GM21526 (cell line): ENCODE data around the gene SMCO1.
"Not testable (repeated sequence)": the region's sequence is repeated elsewhere in the genome, so short reads cannot be mapped to it uniquely, and the experiment has no call there.

Source experiments
- ATAC-seq: cut with Tn5 transposase; IDR thresholded peaks from one replicate; pipeline ENCODE4 v1.9.1; 2021; ENCODE audit warnings: moderate library complexity; ENCODE audit not compliant: unreplicated experiment, low FRiP score

The SMCO1 gene

GRCh38 chr3:196496183-196496582 lies 19.0 kb downstream of the SMCO1 start:
- ATAC-seq, result no peak

- ATAC-seq, result no peak
Observed at GRCh38 chr3:196493292-196493691, 21.9 kb downstream of the SMCO1 start.

DNA sequence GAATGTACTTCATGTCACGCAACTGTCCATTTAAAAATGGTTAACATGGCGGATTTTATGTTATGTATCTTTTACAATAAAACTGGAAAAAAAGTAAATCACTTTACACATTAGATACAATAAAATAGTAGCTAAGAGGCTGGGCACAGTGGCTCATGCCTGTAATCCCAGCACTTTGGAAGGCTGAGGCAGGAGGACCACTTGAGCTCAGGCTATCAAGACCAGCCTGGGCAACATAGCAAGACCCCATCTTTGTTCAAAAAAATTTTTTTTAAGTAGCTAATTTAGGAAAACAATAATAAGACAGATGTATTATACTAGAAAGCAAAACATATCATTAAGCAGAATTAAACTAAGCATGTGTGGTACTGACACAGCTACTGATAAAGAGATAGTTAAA lies 23.1 kb downstream of the SMCO1 start:
- no peak for ATAC-seq

DNA sequence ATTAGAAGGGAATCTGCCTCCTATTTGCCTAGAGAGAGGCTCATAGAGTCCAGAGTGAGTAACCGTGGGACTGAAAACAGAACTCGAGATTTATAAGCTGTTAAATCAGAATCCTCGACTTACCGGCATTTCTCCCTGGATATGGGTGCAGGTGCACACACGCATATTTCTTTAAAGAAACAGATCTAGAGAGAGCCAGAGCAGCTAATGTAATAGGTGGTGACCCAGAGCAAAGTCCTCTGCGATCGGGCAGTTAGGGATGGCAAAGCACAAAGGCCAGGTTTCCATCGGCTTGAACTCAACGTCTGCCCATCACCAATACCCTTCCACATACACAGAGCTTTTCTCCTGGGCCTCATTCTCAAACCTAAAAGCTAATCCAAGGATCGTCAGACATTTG lies 25.4 kb downstream of the SMCO1 start:
- ATAC-seq, result no peak

DNA sequence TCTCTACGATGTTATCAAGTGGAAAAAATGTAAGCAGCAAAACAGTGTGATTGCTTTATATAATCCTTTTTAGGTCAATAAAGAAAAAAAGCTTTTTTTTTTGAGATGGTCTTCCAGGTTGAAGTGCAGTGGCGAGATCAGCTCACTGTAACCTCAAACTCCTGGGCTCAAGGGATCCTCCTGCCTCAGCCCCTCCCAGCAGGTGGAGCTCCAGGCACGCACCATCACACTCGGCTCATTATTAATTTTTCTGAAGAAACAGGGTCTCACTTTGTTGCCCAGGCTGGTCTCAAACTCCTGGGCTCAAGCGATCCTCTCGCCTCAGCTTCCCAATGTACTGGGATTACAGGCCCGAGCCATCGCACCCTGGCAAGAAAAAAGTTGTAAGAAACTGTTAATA lies 28.9 kb downstream of the SMCO1 start:
- ATAC-seq, result no peak

- no peak for ATAC-seq
Observed at GRCh38 chr3:196477678-196478077, 37.5 kb downstream of the SMCO1 start.

- no peak for ATAC-seq
Observed at GRCh38 chr3:196472286-196472685, 42.9 kb downstream of the SMCO1 start.

DNA sequence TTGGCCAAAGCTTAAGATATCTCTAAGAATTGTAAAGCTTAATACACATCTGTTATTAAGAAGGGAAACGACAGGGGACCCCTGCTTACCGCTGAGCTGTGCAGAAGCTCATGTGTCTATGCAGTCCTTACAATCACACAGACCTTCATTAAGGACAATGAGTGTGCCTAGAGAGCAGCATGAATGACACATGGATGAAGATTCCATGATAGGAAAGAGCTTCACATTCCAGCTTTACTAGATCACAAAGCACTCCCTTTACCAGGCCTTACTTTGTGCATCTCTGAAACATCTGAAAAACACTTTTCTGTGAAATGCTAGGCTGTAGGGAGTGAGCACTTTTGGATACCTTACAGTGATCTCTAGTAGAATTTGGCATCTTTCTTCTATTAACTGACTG lies 43.6 kb downstream of the SMCO1 start:
- no peak for ATAC-seq

DNA sequence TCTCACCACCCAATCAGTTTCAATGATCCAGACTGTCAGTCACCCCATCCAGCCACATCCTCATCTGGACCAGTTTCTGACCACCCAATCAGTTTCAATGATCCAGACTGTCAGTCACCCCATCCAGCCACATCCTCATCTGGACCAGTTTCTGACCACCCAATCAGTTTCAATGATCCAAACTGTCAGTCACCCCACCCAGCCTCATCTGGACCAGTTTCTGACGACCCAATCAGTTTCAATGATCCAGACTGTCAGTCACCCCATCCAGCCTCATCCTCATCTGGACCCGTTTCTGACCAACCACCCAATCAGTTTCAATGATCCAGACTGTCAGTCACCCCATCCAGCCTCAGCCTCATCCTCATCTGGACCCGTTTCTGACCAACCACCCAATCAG lies 45.0 kb downstream of the SMCO1 start:
- ATAC-seq, result not testable (repeated sequence)

DNA sequence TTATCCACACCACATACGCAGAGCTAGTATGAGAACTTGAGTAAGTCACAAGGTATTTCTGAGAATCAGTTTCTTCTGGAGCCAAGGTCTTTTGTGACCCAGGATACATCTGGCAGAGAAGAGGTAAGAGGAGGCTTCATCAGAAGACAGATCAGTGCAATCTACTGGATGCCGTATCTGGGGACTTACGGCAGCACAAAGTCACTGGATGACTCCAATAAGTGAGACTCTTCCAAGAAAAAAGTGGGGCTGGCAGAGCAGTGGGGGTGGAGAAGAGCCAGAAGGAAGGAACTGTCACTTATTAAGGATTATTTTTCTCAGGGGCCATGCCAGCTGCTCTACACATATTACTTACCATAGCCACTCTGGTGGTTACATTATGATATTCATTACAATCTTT lies 51.3 kb downstream of the SMCO1 start:
- ATAC-seq, result no peak

DNA sequence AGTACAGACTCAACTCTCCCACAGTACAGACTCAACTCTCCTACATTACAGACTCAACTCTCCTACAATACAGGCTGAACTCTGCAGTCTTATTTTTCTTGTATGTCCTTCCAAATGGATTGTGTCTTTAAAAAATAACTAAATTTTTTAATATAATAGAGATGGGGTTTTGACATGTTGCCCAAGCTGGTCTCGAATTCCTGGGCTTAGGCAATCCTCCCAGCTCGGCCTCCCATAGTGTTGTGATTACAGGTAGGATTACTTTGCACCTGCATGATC lies 51.7 kb downstream of the SMCO1 start:
- no peak for ATAC-seq

DNA sequence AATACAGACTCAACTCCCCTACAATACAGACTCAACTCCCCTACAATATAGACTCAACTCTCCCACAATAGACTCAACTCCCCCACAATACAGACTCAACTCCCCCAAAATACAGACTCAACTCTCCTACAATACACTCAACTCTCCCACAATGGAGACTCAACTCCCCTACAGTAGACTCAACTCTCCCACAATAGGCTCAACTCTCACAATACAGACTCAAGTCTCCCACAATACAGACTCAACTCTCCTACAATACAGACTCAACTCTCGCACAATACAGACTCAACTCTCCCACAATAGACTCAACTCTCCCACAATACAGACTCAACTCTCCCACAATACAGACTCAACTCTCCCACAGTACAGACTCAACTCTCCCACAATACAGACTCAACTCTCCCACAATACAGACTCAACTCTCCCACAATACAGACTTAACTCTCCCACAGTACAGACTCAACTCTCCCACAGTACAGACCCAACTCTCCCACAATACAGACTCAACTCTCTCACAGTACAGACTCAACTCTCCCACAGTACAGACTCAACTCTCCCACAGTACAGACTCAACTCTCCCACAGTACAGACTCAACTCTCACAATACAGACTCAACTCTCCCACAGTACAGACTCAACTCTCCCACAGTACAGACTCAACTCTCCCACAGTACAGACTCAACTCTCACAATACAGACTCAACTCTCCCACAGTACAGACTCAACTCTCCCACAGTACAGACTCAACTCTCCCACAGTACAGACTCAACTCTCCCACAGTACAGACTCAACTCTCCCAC lies 52.3 kb downstream of the SMCO1 start:
- ATAC-seq, result not testable (repeated sequence)

GRCh38 chr3:196458063-196458462 lies 57.1 kb downstream of the SMCO1 start:
- ATAC-seq, result no peak

- ATAC-seq, result not testable (repeated sequence)
Observed at GRCh38 chr3:196457470-196457869, 57.7 kb downstream of the SMCO1 start.
